ENCODE data around the gene RAP1GAP2.
A peak's percentile ranks its signal among the peaks of the same experiment; 100 is the strongest.

RAP1GAP2 gene

DNA sequence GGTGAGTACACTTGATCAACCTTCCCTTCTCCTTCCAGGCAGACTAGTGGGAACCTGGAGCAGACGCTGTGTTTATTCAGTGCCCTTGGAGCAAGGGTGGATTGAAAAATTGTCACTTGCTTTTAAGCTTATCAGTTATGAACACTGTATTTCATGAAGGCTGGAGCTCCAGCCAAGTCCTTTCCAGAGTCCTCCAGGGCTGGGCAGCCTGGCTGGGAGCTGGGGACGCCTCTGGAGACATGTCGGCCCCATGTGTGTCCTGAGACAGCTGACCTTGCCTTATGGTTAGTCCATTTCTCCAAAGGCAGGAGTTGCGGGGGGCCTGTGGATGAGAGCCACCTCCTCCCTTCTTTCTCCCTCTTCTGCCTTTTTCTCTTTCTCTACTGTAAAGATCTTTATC lies 67.0 kb downstream of the RAP1GAP2 start:
- Histone ChIP-seq H3K23ac (ENCODE audit: low read length) (no peak overlapping the region), H4K91ac (ENCODE audit: low read depth, low read length) (no peak overlapping the region), H3K79me2 (ENCODE audit: control insufficient read depth, insufficient read depth, low read length, poor library complexity) (no peaks in the 10 kb centered on the region), H2AK5ac (ENCODE audit: low read length) (no peak overlapping the region), H3K4me2 (ENCODE audit: low read length) (no peak overlapping the region), H2BK12ac (ENCODE audit: low read length) (no peak overlapping the region), H3K4me1 (ENCODE audit: control insufficient read depth in 1 of 2, insufficient read depth in 2 of 2, low read length in 2 of 2) (peaks cover 10 to 20% of the 10 kb centered on the region in 2 experiments), H3K27me3 (ENCODE audit: insufficient read depth, low read length) (no peaks in the 10 kb centered on the region), H3K9ac (ENCODE audit: low read length) (no peak overlapping the region), H3K14ac (ENCODE audit: low read length) (no peak overlapping the region), H3K27ac (ENCODE audit: low read depth, low read length) (no peak overlapping the region), H3K18ac (ENCODE audit: low read length) (no peak overlapping the region), H2AFZ (ENCODE audit: insufficient read depth, low read length, poor library complexity) (no peak overlapping the region), H3K4ac (ENCODE audit: low read depth, low read length) (no peak overlapping the region), H3K4me3 (ENCODE audit: low read depth, low read length) (no peak overlapping the region), H4K12ac (ENCODE audit: low read depth, low read length) (no peak overlapping the region), H3K9me3 (ENCODE audit: insufficient read depth, low read depth, low read length) (peaks cover 1% of the 10 kb centered on the region), H2BK120ac (ENCODE audit: insufficient read depth, low read length, poor library complexity) (no peak overlapping the region), H4K8ac (ENCODE audit: low read depth, low read length) (no peak overlapping the region), H2BK5ac (ENCODE audit: low read depth, low read length, poor library complexity) (no peak overlapping the region), H3K79me1 (ENCODE audit: low read length) (peaks cover 2% of the 10 kb centered on the region), H3K36me3 (ENCODE audit: control insufficient read depth in 1 of 2, insufficient read depth in 2 of 2, low read length in 2 of 2) (no peaks in the 10 kb centered on the region)
- no CpG with 5 or more reads among the region's 4 CpGs for WGBS (ENCODE audit: extremely low coverage, insufficient coverage, insufficient read length)
- no peak for DNase-seq

DNA sequence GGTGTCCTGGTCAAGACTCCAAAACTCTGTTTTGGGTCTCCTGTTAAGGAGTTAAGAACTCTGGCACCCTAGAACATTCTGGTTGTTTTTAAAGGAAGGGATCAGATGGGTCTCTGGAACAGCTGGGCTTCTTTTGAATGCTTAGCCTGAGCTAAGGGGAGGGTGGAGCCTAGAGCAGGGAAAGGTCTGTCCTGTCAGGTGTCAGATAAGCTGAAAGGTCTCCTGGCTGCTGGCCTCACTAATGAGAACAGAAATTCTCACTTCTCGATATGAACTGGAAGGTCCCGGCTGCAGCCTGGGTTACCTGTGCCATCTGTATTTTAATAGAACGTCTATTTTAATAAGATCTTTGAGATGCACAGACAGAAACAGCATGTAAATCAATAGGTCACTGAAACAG lies 69.0 kb downstream of the RAP1GAP2 start:
- Histone ChIP-seq H3K23ac (ENCODE audit: low read length) (no peak overlapping the region), H3K4me2 (ENCODE audit: low read length) (no peak overlapping the region), H3K79me1 (ENCODE audit: low read length) (peaks cover 2% of the 10 kb centered on the region), H3K27me3 (ENCODE audit: insufficient read depth, low read length) (no peaks in the 10 kb centered on the region), H2BK120ac (ENCODE audit: insufficient read depth, low read length, poor library complexity) (no peak overlapping the region), H3K18ac (ENCODE audit: low read length) (no peak overlapping the region), H3K4ac (ENCODE audit: low read depth, low read length) (no peak overlapping the region), H2AK5ac (ENCODE audit: low read length) (no peak overlapping the region), H3K36me3 (ENCODE audit: control insufficient read depth in 1 of 2, insufficient read depth in 2 of 2, low read length in 2 of 2) (no peaks in the 10 kb centered on the region), H3K14ac (ENCODE audit: low read length) (no peak overlapping the region), H3K79me2 (ENCODE audit: control insufficient read depth, insufficient read depth, low read length, poor library complexity) (no peaks in the 10 kb centered on the region), H3K9ac (ENCODE audit: low read length) (no peak overlapping the region), H4K12ac (ENCODE audit: low read depth, low read length) (no peak overlapping the region), H3K4me3 (ENCODE audit: low read depth, low read length) (no peak overlapping the region), H3K4me1 (ENCODE audit: control insufficient read depth in 1 of 2, insufficient read depth in 2 of 2, low read length in 2 of 2) (peaks cover 10 to 25% of the 10 kb centered on the region in 2 experiments), H4K91ac (ENCODE audit: low read depth, low read length) (no peak overlapping the region), H3K9me3 (ENCODE audit: insufficient read depth, low read depth, low read length) (peaks cover 1% of the 10 kb centered on the region), H4K8ac (ENCODE audit: low read depth, low read length) (no peak overlapping the region), H3K27ac (ENCODE audit: low read depth, low read length) (no peak overlapping the region), H2BK5ac (ENCODE audit: low read depth, low read length, poor library complexity) (no peak overlapping the region), H2BK12ac (ENCODE audit: low read length) (no peak overlapping the region), H2AFZ (ENCODE audit: insufficient read depth, low read length, poor library complexity) (no peak overlapping the region)
- DNase-seq, result no peak
- no CpG with 5 or more reads among the region's 3 CpGs for WGBS (ENCODE audit: extremely low coverage, insufficient coverage, insufficient read length)

DNA sequence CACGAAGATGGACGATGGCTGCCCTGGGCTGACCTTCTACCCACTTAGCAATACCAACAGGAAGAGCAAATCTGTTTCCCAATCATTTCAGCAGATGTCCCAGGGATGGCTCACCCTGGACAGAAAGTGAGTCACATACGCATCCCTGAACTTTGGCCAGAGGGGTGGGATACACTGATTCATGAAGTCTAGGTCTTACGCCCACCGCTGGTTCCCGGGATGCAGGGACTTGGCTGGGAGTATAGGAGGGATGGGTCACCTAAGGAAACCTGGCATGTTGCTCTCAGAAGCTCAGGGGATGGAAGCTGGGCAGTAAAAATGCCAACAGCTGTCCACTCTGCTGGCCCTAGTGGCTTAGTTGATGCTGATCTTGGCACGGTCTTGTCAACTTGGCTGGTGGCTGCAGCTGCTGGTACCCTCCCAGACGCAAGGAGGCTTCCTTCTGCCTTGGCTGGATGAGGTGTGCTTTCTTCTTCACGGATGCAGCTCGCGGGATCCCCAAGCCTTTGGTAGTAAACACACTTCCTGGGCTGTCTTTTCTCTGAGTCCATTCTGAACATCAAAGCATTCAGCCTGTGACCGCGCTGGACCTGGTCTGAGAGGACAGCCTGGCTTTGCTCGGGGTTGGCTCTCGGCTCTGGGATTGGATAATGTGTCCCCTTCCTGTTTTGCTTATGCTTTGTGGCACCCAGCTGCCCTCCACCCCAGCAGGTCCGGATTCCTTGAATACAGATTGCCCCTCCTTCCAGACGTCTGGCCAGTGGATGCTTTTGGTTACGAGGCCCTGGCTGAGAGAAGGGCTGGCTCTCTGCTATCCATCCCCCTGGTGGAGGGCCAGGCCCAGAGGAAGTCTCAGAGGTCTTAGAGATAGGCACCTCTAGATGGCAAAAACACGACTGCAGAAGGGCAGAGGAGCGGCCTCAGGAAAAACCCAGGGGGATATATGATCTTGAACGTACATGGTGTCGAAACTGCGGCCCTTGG lies 71.5 kb downstream of the RAP1GAP2 start:
- Histone ChIP-seq H2AK5ac (ENCODE audit: low read length) (no peak overlapping the region), H4K8ac (ENCODE audit: low read depth, low read length) (no peak overlapping the region), H3K4ac (ENCODE audit: low read depth, low read length) (no peak overlapping the region), H3K18ac (ENCODE audit: low read length) (no peak overlapping the region), H4K12ac (ENCODE audit: low read depth, low read length) (no peak overlapping the region), H2BK5ac (ENCODE audit: low read depth, low read length, poor library complexity) (no peak overlapping the region), H2BK120ac (ENCODE audit: insufficient read depth, low read length, poor library complexity) (no peak overlapping the region), H3K79me1 (ENCODE audit: low read length) (peaks cover 5% of the 10 kb centered on the region), H3K4me1 (ENCODE audit: control insufficient read depth in 1 of 2, insufficient read depth in 2 of 2, low read length in 2 of 2) (peaks cover 17 to 32% of the 10 kb centered on the region in 2 experiments), H3K9me3 (ENCODE audit: insufficient read depth, low read depth, low read length) (peaks cover 1% of the 10 kb centered on the region), H3K79me2 (ENCODE audit: control insufficient read depth, insufficient read depth, low read length, poor library complexity) (peaks cover 2% of the 10 kb centered on the region), H4K91ac (ENCODE audit: low read depth, low read length) (peak overlapping the region; percentile 8), H3K36me3 (ENCODE audit: control insufficient read depth in 1 of 2, insufficient read depth in 2 of 2, low read length in 2 of 2) (no peaks in the 10 kb centered on the region), H2AFZ (ENCODE audit: insufficient read depth, low read length, poor library complexity) (no peak overlapping the region), H3K4me3 (ENCODE audit: low read depth, low read length) (no peak overlapping the region), H3K4me2 (ENCODE audit: low read length) (no peak overlapping the region), H2BK12ac (ENCODE audit: low read length) (peak overlapping the region; percentile 38), H3K27ac (ENCODE audit: low read depth, low read length) (peak overlapping the region; percentile 30), H3K14ac (ENCODE audit: low read length) (peak overlapping the region; percentile 5), H3K9ac (ENCODE audit: low read length) (no peak overlapping the region), H3K23ac (ENCODE audit: low read length) (no peak overlapping the region), H3K27me3 (ENCODE audit: insufficient read depth, low read length) (no peaks in the 10 kb centered on the region)
- no CpG with 5 or more reads among the region's 23 CpGs for WGBS (ENCODE audit: extremely low coverage, insufficient coverage, insufficient read length)
- peak; percentile 79 to 80 for DNase-seq

DNA sequence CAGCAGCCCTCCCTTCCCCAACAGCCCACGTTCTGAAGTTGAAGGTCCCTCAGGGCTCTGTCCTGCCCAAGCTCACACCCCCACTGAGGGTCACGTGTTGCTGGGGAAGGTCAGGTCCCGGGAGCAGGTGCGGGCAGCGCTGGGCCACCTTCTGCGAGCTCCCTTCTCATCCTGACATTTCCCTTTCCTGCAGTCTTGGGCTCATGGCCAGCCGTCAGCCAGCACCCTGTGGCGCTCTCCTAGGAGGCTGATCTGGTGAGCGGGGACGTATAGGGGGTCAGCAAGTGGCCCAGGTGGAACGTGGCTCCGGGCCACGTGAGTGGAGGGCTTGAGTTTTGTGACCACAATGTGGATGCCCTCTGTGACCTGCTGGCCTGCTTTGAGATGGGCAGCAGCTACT lies 73.4 kb downstream of the RAP1GAP2 start:
- WGBS (ENCODE audit: extremely low coverage, insufficient coverage, insufficient read length), result no CpG with 5 or more reads among the region's 13 CpGs
- Histone ChIP-seq H3K9me3 (ENCODE audit: insufficient read depth, low read depth, low read length) (peaks cover 1% of the 10 kb centered on the region), H3K79me1 (ENCODE audit: low read length) (peaks cover 6% of the 10 kb centered on the region), H4K91ac (ENCODE audit: low read depth, low read length) (no peak overlapping the region), H3K27ac (ENCODE audit: low read depth, low read length) (no peak overlapping the region), H2AFZ (ENCODE audit: insufficient read depth, low read length, poor library complexity) (no peak overlapping the region), H3K4me2 (ENCODE audit: low read length) (no peak overlapping the region), H3K4me3 (ENCODE audit: low read depth, low read length) (no peak overlapping the region), H2AK5ac (ENCODE audit: low read length) (peak overlapping the region; percentile 1), H2BK5ac (ENCODE audit: low read depth, low read length, poor library complexity) (no peak overlapping the region), H3K27me3 (ENCODE audit: insufficient read depth, low read length) (no peaks in the 10 kb centered on the region), H3K79me2 (ENCODE audit: control insufficient read depth, insufficient read depth, low read length, poor library complexity) (peaks cover 3% of the 10 kb centered on the region), H3K9ac (ENCODE audit: low read length) (no peak overlapping the region), H4K12ac (ENCODE audit: low read depth, low read length) (no peak overlapping the region), H4K8ac (ENCODE audit: low read depth, low read length) (no peak overlapping the region), H2BK120ac (ENCODE audit: insufficient read depth, low read length, poor library complexity) (no peak overlapping the region), H3K36me3 (ENCODE audit: control insufficient read depth in 1 of 2, insufficient read depth in 2 of 2, low read length in 2 of 2) (no peaks in the 10 kb centered on the region), H3K23ac (ENCODE audit: low read length) (no peak overlapping the region), H3K4me1 (ENCODE audit: control insufficient read depth in 1 of 2, insufficient read depth in 2 of 2, low read length in 2 of 2) (peaks cover 25 to 35% of the 10 kb centered on the region in 2 experiments), H3K18ac (ENCODE audit: low read length) (no peak overlapping the region), H2BK12ac (ENCODE audit: low read length) (no peak overlapping the region), H3K4ac (ENCODE audit: low read depth, low read length) (no peak overlapping the region), H3K14ac (ENCODE audit: low read length) (no peak overlapping the region)
- peak in 1 of 2 donors; percentile 26 for DNase-seq
